ENCODE results near the gene TKT.

GRCh38 chr3:53273146-53273670 lies 17.4 kb upstream of the TKT start:
- TF ChIP-seq JUND (IDR thresholded peaks at IDR 0.05; ENCODE audit: low read length) (no peak), HDAC6 (IDR thresholded peaks at IDR 0.05; ENCODE audit: low read depth, low read length) (no peak), EP300 (IDR thresholded peaks at IDR 0.05; ENCODE audit: borderline replicate concordance in 1 of 2, low read depth in 2 of 2, low read length in 2 of 2) (no peak), ATF2 (IDR thresholded peaks at IDR 0.05; ENCODE audit: low read length) (no peak), CTCF (IDR thresholded peaks at IDR 0.05; ENCODE audit: control extremely low read depth in 1 of 3, insufficient read depth in 1 of 3, low read depth in 1 of 3, low read length in 3 of 3) (0 out of 4 replicates have a peak, but pooled peaks of 1 of the 3 experiments have one; percentile 2), CEBPB (IDR thresholded peaks at IDR 0.05; ENCODE audit: low read depth, low read length) (no peak), SP1 (IDR thresholded peaks at IDR 0.05; ENCODE audit: low read depth, low read length) (no peak), YY1 (IDR thresholded peaks at IDR 0.05; ENCODE audit: low read depth, low read length) (no peak), RFX5 (IDR thresholded peaks at IDR 0.05; ENCODE audit: borderline replicate concordance, low read depth, low read length) (no peak), JUN (IDR thresholded peaks at IDR 0.05; ENCODE audit: low read depth, low read length) (no peak), RBBP5 (IDR thresholded peaks at IDR 0.05; ENCODE audit: borderline replicate concordance, low read depth, low read length) (no peak), EZH2 (IDR thresholded peaks at IDR 0.05; ENCODE audit: low read depth, low read length, severe bottlenecking) (no peak)

All from H1 (cell line).